ENCODE measurements around the gene DCAF6.
"Not testable (repeated sequence)": the region's sequence is repeated elsewhere in the genome, so short reads cannot be mapped to it uniquely, and the experiment has no call there.

The DCAF6 gene

DNA sequence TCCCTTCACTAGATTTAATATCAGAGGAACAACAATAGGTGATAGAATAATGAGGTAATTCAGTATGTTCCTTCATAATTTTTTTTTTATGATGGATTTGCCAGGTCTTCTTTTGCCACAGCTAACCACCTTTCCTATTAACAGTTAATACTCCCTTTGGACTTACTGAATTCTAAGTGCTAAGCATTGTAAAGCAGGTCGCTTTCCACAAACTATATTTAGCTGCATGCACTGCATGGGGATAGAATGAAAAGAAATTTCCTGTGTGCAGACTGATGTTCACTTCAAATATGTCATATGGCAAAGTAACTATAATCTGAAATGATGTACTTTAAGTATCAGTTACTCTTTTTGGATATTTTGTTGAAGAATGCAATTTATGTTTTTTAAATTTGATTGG is 114.4 kb downstream of the DCAF6 start:
- no peak for DNase-seq (ENCODE audit: low read depth, low spot score)
- H3K4me3 ChIP-seq (ENCODE audit: low read depth, low read length) = no peak overlapping the region
- TF ChIP-seq CTCF (IDR thresholded peaks at IDR 0.05; ENCODE audit: low read depth, low read length) = no peak
- in situ Hi-C loops (cut with HindIII; ENCODE audit: low sequenced_read_pairs) = no loop called here

DNA sequence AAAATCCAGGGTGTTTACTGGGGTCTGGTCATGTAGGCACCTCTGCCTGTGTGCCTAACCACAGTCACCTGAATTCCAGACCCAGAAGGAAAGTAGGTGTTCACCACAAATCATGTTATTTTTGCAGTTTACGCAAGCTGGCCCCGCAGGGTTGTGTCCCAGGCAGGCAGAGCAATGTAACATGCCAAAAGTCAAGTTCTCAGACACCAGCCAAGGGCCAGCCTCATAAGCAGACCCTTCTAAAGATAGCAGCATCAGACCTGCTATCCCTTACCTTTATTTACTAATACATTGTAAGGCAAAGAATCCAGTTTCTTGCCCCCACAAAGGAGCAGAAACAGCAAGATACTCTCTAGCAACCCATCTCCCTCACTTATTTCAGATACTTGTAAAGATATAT is 117.2 kb downstream of the DCAF6 start:
- TF ChIP-seq CTCF (IDR thresholded peaks at IDR 0.05; ENCODE audit: low read depth, low read length) = no peak
- no peak overlapping the region for H3K4me3 ChIP-seq (ENCODE audit: low read depth, low read length)
- no peak for DNase-seq (ENCODE audit: low read depth, low spot score)
- in situ Hi-C loops (cut with HindIII; ENCODE audit: low sequenced_read_pairs) = no loop called here

DNA sequence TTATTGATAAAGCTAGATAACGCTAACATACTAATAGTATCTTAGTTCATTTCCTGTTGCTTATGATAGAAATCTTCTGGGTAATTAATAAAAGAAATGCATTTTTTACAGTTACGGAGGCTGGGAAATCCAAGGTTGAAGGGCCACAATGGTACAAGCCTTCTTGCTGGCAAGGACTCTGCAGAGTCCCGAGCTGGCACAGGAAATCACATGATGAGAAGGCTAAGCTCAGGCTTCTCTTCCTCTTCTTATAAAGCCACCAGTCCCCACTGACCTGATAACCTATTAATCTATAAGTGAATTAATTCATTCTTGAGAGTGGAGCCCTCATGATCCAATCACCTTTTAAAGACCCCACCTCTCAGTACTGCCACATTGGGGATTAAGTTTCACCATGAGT is 117.6 kb downstream of the DCAF6 start:
- no peak overlapping the region for H3K4me3 ChIP-seq (ENCODE audit: low read depth, low read length)
- no peak for TF ChIP-seq CTCF (IDR thresholded peaks at IDR 0.05; ENCODE audit: low read depth, low read length)
- in situ Hi-C loops (cut with HindIII; ENCODE audit: low sequenced_read_pairs) = no loop called here
- no peak for DNase-seq (ENCODE audit: low read depth, low spot score)

GRCh38 chr1:168056152-168056551 is 119.7 kb downstream of the DCAF6 start:
- in situ Hi-C loops (cut with HindIII; ENCODE audit: low sequenced_read_pairs); H3K4me3 ChIP-seq (ENCODE audit: low read depth, low read length); DNase-seq (ENCODE audit: low read depth, low spot score): not testable (repeated sequence)

DNA sequence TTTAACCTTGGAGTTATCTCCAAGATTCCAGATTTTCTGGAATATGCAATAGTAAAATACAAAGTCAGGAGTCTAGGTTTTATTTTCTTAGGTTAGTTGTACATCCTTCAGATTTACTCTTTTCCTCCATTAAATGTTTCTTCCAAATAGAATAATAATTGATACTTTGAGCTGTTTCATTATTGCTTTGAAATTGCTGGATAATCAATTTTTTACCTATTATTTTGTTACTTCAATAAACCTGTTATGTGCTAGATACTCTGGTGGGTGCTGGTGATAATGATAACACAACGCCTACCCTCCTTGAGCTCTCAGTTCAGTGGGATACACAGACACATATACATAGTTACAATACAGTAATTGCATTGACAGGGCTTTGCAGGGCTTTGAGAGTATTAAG is 120.9 kb downstream of the DCAF6 start:
- no peak for DNase-seq (ENCODE audit: low read depth, low spot score)
- no peak overlapping the region for H3K4me3 ChIP-seq (ENCODE audit: low read depth, low read length)
- TF ChIP-seq CTCF (IDR thresholded peaks at IDR 0.05; ENCODE audit: low read depth, low read length) = no peak
- in situ Hi-C loops (cut with HindIII; ENCODE audit: low sequenced_read_pairs) = no loop called here

DNA sequence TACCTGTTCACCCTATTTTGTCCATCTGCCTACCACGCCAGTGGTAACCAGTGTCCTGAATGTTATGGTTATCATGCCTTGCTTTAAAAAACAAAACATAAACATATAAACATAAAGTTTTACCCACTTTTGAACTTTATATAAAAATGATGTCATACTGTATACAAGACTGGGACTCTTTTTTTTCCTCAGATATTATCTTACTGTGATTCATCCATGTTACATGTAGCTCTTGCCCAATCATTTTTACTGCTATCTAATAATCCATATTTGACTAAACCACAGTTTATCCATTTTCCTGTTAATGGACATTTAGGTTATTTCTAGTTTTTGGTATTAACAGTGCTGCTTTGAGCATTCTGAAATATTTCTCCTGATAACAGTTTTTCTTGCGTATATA is 121.4 kb downstream of the DCAF6 start:
- no peak for TF ChIP-seq CTCF (IDR thresholded peaks at IDR 0.05; ENCODE audit: low read depth, low read length)
- DNase-seq (ENCODE audit: low read depth, low spot score) = no peak
- in situ Hi-C loops (cut with HindIII; ENCODE audit: low sequenced_read_pairs) = no loop called here
- H3K4me3 ChIP-seq (ENCODE audit: low read depth, low read length) = no peak overlapping the region

DNA sequence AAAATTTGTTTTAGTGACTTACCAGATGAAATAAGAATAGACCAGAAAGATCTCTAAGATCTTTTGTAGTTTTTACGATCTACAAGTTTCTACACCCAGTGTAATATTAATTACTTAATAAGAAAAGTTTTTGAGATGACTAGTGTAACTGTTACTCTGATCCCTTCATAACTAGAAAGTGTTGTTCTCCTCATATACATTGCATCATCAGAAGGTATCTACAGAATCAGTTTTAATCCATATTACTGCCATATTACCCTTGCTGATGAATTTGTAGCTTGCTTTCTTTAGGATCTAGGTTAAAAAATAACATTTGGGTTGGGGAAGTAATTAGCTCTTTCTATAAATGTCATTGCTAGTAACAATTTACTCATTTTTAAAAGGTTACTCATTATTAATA is 127.7 kb downstream of the DCAF6 start:
- no peak for TF ChIP-seq CTCF (IDR thresholded peaks at IDR 0.05; ENCODE audit: low read depth, low read length)
- no peak for DNase-seq (ENCODE audit: low read depth, low spot score)
- no peak overlapping the region for H3K4me3 ChIP-seq (ENCODE audit: low read depth, low read length)
- in situ Hi-C loops (cut with HindIII; ENCODE audit: low sequenced_read_pairs) = no loop called here

All from astrocyte of the spinal cord (primary cell).